Left hindlimb (tissue), 1 donor: Measurements from ENCODE around the gene MTHFD1L.

ENCODE experiments used
- DNase-seq: peaks from one replicate; pipeline ENCODE4 v3.0.0-alpha.2; 2018

MTHFD1L gene

GRCh38 chr6:150866147-150866990 is 867 bp downstream of the MTHFD1L start:
- peak; percentile 96 for DNase-seq

- no peak for DNase-seq
Observed at GRCh38 chr6:150866991-150867501, 1.5 kb downstream of the MTHFD1L start.

GRCh38 chr6:150868759-150869158 is 3.3 kb downstream of the MTHFD1L start:
- DNase-seq: no peak

GRCh38 chr6:150874179-150874578 is 8.7 kb downstream of the MTHFD1L start:
- peak; percentile 34 for DNase-seq

GRCh38 chr6:150875841-150876240 is 10.3 kb downstream of the MTHFD1L start:
- no peak for DNase-seq

- peak; percentile 81 for DNase-seq
Observed at GRCh38 chr6:150876598-150876997, 11.1 kb downstream of the MTHFD1L start.

- DNase-seq: no peak
Observed at GRCh38 chr6:150877928-150878327, 12.4 kb downstream of the MTHFD1L start.

- DNase-seq: no peak
Observed at GRCh38 chr6:150878347-150879213, 13.1 kb downstream of the MTHFD1L start.

- DNase-seq: no peak
Observed at GRCh38 chr6:150880336-150880735, 14.8 kb downstream of the MTHFD1L start.

- DNase-seq: peak; percentile 67
Observed at GRCh38 chr6:150881911-150882481, 16.5 kb downstream of the MTHFD1L start.

GRCh38 chr6:150883521-150883920 is 18.0 kb downstream of the MTHFD1L start:
- no peak for DNase-seq

GRCh38 chr6:150886155-150886554 is 20.7 kb downstream of the MTHFD1L start:
- no peak for DNase-seq

- DNase-seq: no peak
Observed at GRCh38 chr6:150887978-150888563, 22.6 kb downstream of the MTHFD1L start.

GRCh38 chr6:150890346-150890745 is 24.8 kb downstream of the MTHFD1L start:
- DNase-seq: no peak

- peak; percentile 84 for DNase-seq
Observed at GRCh38 chr6:150891888-150892485, 26.5 kb downstream of the MTHFD1L start.

- no peak for DNase-seq
Observed at GRCh38 chr6:150894191-150894744, 28.8 kb downstream of the MTHFD1L start.

- DNase-seq: peak; percentile 80
Observed at GRCh38 chr6:150894935-150895552, 29.5 kb downstream of the MTHFD1L start.

GRCh38 chr6:150895928-150896632 is 30.6 kb downstream of the MTHFD1L start:
- DNase-seq: no peak

- DNase-seq: no peak
Observed at GRCh38 chr6:150897400-150897943, 32.0 kb downstream of the MTHFD1L start.

GRCh38 chr6:150898399-150899170 is 33.1 kb downstream of the MTHFD1L start:
- DNase-seq: no peak
